Measurements from ENCODE around the gene NEURL2.

Gene NEURL2

GRCh38 chr20:45896641-45897161 is 5.7 kb upstream of the NEURL2 start:
- in situ Hi-C loops (cut with HindIII; ENCODE audit: low pct_ligation_motif_present, low sequenced_read_pairs) = no loop called here
- no peaks in the 10 kb centered on the region for H3K27me3 ChIP-seq (replicated peaks)
- no peak for TF ChIP-seq CTCF (IDR thresholded peaks at IDR 0.05; ENCODE audit: low read depth, low read length, missing control alignments)
- no peak overlapping the region for H3K27ac ChIP-seq
- no peak overlapping the region for H3K4me3 ChIP-seq (ENCODE audit: low read depth, low read length)
- peaks cover 44% of the 10 kb centered on the region for H3K36me3 ChIP-seq (replicated peaks)
- no peak for DNase-seq

- no peak overlapping the region for H3K4me3 ChIP-seq (ENCODE audit: low read depth, low read length)
These were observed 3.8 kb upstream of the NEURL2 start for GRCh38 chr20:45894797-45895196.

GRCh38 chr20:45893831-45894230 is 2.8 kb upstream of the NEURL2 start:
- in situ Hi-C loops (cut with HindIII; ENCODE audit: low pct_ligation_motif_present, low sequenced_read_pairs) = no loop called here
- Histone ChIP-seq H3K27ac (no peak overlapping the region), H3K4me3 (ENCODE audit: low read depth, low read length) (no peak overlapping the region), H3K36me3 (replicated peaks) (peaks cover 33% of the 10 kb centered on the region), H3K27me3 (replicated peaks) (no peaks in the 10 kb centered on the region)
- DNase-seq = no peak
- no peak for TF ChIP-seq CTCF (IDR thresholded peaks at IDR 0.05; ENCODE audit: low read depth, low read length, missing control alignments)

More at GRCh38 chr20:45894797-45895196, 3.8 kb upstream of the NEURL2 start:
- DNase-seq = no peak
- TF ChIP-seq CTCF (IDR thresholded peaks at IDR 0.05; ENCODE audit: low read depth, low read length, missing control alignments) = no peak
- Histone ChIP-seq H3K27ac (no peak overlapping the region), H3K27me3 (replicated peaks) (no peaks in the 10 kb centered on the region), H3K36me3 (replicated peaks) (peaks cover 38% of the 10 kb centered on the region)
- in situ Hi-C loops (cut with HindIII; ENCODE audit: low pct_ligation_motif_present, low sequenced_read_pairs) = no loop called here

- Histone ChIP-seq H3K27me3 (replicated peaks) (no peaks in the 10 kb centered on the region), H3K4me3 (ENCODE audit: low read depth, low read length) (no peak overlapping the region), H3K27ac (no peak overlapping the region), H3K36me3 (replicated peaks) (peaks cover 29% of the 10 kb centered on the region)
- in situ Hi-C loops (cut with HindIII; ENCODE audit: low pct_ligation_motif_present, low sequenced_read_pairs) = no loop called here
- TF ChIP-seq CTCF (IDR thresholded peaks at IDR 0.05; ENCODE audit: low read depth, low read length, missing control alignments) = no peak
- no peak for DNase-seq
These were observed 2.0 kb upstream of the NEURL2 start for GRCh38 chr20:45892828-45893500.

- Histone ChIP-seq H3K4me3 (ENCODE audit: low read depth, low read length) (peak overlapping the region; percentile 78), H3K27me3 (replicated peaks) (no peaks in the 10 kb centered on the region), H3K36me3 (replicated peaks) (peaks cover 23% of the 10 kb centered on the region), H3K27ac (no peak overlapping the region)
- peak; percentile 52 for TF ChIP-seq CTCF (IDR thresholded peaks at IDR 0.05; ENCODE audit: low read depth, low read length, missing control alignments)
- in situ Hi-C loops (cut with HindIII; ENCODE audit: low pct_ligation_motif_present, low sequenced_read_pairs) = no loop called here
- peak; percentile 18 for DNase-seq
These were observed 1.2 kb upstream of the NEURL2 start for GRCh38 chr20:45892049-45892825.

Measured in brain microvascular endothelial cell (primary cell).